Measurements from ENCODE around the gene PSD.

The PSD gene

GRCh38 chr10:102419269-102420180, 940 bp upstream of the PSD start:
- peak in 3 of 4 experiments; percentile 51 to 77 (median 70) for DNase-seq

DNA sequence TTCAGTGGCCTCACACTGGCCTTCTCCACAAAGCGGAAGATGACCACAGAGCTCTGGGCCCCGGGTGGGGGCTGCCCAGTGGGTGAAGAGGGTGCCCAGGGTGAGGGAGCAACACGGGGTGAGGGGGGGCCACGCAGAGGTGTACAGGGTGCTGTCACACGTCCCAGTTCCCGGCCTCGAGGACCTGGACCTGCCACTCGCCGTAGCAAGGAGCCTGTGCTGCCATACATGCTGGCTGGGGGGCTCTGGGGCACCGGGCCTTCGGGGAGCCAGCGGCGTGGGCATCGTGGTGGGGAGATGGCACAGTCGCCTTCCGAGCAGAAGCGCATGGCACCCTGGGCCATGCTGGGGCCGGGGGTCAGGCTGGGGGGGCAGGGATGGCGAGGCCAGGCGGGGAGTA, 1.9 kb downstream of the PSD start:
- DNase-seq = no peak

- DNase-seq = no peak
These were observed 2.3 kb downstream of the PSD start for GRCh38 chr10:102416283-102416682.

- peak in 2 of 4 experiments; percentile 42 to 43 for DNase-seq
These were observed 3.8 kb downstream of the PSD start for GRCh38 chr10:102414749-102415148.

- DNase-seq = no peak
These were observed 4.6 kb downstream of the PSD start for GRCh38 chr10:102413806-102414561.

DNA sequence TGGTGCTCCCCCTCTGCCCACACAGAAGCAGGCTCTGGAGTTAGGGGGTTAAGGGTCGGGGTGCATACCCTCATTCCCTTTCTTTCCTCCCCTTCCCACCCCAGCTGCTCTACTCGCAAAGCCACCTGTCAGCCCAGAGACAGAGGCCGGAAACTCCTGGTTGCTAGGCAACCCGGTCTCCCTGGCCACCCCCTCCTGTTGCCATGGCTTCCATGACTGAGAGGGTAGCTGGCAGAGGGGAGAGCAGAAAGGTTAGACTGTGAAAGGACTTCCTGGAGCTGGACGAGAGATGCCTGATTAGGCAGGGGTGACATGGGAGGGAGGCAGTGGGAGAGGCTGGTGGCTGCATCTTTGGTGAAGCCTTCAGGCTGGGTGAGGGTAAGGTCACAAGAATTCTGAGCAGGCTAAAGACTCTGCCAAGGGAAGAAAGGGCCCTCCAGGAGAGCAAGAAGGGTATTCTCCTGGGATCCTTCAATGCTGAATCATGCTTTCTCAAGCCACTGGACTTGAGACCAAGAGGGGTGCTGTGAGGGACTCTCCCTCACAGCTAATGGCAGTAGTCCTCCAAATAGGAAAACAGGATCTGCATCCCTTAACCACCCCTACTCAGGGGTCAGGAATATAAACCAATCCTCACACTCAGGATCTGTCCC, 5.4 kb downstream of the PSD start:
- no peak for DNase-seq

DNA sequence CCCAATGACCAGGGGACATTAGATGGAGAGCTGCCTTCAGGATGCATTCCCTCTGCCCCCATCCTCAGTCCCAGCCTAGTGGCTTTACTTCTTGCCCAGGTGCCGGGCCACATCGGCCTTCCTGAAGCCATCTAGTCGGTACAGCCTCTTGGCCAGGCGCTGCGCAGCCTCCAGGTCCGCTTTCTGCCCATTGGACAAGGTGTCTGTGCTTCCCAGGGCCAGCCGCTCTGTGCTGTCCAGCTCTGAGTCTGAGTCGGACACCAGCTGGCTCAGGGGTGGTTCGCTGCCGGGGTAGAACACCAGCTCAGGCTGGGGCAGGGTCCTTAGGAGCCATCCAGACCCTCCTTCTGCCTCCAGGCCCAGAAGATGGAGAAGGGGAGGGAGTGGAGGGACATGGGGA, 6.3 kb downstream of the PSD start:
- DNase-seq = no peak

DNA sequence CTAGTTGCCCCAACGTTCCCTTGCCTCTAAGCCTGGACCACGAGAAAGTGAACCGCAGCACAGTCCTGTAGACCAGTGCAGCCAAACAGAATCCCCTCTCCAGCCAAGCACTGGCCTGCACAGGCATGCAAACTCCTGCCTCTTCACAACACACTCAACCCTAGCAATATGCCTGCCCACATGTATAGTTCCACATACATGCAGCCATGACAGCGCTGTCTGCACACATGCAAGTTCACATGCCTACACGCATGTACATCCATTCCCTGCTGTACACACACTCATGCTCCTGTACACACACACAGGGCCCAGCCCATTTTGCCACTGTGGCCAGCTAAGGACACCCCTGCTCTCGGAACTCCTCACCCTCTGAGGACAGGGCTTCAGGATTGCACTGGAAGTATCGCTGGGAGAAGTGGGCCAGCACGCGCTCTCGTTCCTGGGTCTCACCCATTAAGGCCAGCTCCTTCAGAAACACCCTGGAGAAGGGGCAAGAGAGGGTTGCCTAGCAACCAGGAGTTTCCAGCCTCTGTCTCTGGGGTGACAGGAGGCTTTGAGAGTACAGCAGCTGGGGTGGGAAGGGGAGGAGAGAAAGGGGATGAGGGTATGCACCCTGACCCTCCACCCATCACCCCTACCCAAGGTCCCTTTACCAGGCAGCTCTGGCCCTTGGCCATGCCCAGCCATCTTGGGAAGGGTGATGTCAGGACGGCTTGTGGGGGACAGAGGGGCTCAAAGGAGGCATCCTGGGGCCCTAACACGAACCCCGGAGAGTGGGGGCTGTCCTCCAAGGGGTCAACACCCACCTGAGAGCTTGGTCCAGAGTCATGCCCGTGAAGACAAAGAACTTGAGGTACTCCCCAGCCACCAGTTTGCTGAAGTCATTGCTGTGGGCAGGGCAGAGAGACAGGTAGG, 7.0 kb downstream of the PSD start:
- DNase-seq = no peak

DNA sequence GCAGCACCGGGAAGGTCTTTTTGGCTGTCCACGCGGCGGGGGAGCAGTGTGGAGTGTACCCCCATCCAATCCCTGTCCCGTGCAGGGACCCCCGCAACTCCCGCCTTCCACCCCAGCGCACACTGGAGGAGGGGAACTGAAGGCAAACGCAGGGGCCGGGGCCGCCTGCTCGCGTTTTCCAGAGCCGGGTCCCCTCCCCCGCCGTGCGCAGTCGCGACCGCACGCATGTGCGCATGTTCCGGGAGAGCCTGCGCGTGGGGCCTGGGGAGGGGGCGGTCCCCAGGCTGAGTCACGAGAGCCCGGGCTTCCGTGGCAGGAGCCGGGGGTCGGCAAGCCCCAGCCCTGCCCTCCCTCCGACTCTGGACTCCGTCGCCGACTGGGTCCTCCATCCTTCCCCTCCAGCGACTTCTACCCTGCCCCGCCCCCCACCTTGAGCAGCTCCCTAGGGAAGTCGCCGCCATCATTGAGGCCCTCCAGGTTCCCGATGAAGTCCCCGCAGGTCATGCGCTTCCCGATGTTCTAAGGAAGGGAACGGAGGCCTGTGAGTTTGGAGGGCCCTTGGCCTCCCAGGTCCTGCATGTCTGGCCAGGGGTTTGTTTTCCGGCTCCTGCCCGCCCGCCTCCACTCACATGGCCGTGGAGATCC, 8.0 kb downstream of the PSD start:
- DNase-seq = no peak

DNA sequence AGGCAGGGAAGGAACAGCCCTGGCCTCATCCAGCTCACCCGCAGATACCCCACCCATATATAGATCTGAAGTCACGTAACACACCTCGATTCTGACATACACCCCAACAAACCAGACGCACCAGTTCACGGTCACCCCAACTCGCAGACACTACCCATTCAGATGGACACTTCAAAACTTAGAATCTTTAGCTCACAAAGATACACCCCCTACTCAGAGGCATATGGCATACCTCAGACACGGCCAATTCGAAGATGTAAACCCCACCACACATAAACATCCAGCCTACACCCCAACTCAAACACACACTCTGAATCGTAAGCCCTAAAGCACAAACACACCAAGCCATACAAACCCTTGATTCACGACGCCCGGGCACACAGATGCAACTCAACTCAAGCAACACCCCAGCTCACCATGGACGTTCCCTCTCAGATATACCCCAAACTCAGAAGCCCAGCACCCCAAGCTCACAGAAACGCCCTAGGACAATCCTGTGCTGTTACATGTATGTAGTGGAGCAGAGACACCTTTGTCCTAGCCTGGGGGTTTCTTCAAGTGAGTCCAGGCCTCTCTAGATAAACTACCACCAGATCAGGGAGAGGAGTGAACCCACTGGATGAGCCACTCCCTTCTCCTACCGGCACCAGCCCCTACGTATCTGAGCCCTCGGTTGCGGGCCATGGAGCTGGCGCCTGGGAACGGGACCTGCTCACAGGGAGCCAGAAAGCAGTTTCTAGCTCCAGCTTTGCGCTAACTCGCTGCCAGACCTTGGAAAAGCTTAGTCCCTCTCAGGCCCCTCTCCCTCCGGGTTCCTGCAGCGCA, 8.8 kb downstream of the PSD start:
- DNase-seq = no peak

DNA sequence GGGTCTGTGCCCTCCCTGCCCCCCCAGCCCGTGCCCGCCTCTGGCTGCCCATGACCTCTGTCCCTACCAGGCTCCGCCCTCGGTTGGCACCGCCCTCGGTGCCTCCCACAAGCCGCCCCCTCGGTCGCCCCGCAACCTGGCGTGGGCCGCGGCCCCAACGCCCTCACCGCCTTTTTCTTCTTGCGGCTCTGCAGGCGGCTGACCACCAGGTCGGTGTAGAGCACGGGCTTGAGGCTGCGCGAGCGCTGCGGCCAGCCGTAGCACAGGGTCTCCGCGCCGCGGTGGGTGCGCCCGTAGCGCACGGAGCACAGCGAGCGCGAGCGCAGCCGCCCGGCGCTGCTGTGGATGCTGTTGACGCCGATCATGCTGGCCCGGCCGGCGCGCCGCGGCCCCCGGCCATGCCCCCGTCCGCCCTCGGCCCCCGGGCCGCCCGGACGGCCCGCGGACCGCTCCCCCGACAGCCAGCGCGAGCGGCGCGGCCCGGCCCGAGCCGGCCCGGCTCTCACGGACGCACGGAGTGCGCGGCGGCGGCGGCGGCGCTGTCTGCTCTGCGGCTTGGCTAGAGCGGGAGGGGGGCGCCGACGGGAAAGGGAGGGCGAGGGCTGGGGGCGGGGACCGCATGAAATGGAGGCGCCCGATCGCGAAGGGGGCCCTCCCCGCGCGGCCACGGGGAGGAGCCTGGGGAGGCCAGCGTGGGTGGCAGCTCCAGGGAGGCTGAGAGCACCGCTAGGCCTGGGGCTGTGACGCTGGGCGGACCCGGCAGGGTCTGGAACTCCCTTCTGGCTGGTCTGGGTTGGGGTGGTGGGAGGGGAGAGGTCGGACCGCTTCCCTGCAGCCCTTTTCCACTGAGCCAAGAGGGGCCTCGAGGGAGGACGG, 9.6 kb downstream of the PSD start:
- DNase-seq = peak in 3 of 4 experiments; percentile 44 to 72 (median 64)

DNA sequence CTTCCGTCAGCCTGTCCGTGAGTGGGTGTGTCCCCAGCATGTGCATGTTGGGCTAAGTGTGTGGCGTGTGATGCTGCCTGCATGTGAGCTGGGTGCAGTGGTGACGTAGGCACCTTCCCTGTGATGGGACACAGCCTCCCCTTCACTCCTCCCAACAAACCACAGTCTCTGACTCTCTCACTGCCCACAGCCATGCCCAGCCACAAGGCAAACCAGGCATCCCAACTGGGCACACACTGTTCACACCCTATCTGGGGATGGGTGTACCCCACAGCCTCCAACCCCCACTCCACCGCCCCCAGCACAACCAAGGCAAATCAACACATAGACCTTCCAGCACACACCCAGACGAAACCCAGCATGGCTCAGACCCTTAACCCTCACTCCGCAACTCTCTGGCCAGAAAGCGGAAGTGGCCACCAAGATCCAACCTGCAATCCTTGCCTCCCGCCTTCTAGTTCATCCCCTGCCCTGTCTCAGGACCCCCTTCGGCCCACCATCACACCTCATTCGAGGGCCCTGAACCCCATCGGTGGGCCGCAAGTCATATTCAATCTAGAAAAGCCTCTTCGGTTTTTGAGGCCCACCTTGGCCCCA, 10.4 kb downstream of the PSD start:
- peak in 1 of 4 experiments; percentile 21 for DNase-seq

DNA sequence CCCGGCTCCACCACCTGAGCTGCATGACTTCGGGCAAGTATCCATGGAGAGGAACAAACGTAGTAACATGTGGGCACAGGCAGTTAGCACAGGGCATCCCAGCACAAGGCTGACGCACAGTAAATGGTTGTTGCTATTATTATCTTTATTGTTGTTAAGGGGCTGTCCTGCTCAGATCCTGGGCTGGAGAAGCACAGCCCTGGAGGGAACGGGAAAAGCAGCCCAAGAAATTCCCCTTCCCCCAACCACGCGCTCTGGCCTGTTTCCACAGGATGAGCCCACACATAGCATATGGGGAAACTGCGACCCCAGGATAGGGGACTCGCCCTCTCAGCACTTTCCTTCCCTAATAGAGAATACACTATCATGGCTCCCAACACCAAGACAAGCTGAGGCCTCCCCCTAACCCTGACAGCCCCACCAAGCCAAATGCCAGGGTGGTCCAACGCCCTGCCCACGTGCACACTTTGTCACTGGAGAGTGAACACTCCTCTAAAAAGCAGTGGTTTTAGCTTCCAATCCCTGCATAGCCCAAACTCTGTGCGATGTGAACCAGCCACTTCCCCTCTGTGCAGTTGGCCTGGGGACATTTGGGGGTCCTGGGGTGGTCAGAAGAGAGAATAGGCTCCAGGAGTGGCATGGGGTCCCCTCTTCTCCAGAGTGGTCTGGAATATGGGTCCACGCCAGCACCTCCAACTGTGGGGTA, 11.0 kb downstream of the PSD start:
- peak in 3 of 4 experiments; percentile 39 to 61 (median 52) for DNase-seq

DNA sequence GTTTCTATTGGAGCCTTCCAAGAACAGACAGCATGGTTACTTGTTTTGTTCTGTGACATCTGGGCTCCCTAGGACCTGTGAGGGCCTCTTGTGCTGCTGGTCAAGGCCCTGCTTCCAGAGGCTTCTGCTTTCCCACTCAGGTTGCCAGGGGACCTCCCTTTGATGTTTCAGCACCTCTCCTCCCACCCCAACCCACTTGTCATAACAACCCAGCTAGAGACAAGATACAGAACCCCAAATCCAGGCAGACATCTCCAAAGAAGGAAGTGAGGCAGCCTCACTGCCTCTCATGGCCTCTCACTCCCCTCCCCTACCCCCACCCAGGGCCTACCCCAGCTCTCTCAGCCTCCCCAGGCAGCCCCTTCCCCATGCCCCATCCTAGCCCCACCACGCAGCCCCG, 11.8 kb downstream of the PSD start:
- peak in 2 of 4 experiments; percentile 29 to 36 for DNase-seq

DNA sequence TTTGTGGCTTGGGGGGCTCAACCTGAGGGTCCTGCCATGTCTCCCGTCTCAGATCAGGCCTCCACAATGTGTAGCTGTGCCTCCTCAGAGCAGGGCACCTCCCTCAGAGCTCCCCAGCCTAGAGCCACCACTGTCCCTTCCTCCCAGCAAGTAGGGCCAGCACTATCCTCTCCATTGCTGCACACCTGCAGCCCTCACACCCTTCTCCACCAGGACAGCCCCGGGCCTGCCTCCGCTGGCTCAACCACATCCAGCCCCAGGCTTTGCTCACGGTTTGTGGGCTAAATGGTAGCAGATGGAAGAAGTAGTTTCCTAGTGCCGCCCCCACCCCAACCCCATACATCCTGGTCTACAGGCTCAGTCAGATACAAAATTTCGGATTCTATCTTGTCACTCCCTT, 13.0 kb downstream of the PSD start:
- no peak for DNase-seq

- no peak for DNase-seq
These were observed 13.4 kb downstream of the PSD start for GRCh38 chr10:102405108-102405571.

DNA sequence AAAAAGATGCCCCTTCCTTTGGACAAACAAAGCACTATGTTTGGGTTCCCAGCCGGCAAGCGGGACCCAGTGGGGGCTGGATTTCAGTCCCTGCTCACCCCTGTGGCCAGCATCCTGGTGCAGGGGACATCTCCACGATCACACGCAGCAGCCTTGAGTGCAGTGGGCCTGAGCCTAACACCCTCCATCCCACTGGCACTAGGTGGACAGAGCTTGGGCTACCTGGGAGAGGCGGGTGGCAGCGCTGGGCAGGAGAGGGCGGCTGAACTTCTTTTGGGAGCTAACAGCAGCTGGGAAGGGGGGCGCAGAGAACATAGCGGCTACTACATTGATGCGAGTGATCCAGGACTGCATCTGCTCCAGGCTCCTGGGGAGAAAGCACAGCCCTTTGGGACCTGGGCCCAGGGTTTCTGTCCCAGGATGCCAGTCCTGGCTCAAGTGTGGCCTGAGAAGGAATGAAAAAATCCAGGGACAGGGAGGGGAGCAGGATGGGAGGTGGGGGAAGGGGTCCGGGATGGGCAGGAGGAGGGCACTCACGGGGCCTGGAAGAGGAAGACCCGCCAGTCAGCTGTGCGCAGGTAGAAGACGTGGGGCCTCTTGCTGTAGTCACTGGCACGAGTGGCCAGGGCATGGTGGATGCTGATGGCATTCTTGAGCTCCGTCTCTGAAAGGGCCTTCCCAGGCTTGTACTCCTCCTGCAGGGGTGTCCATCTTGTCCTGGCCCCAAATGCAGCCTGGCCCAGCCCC, 14.1 kb downstream of the PSD start:
- no peak for DNase-seq

GRCh38 chr10:102403115-102403514, 15.5 kb downstream of the PSD start:
- no peak for DNase-seq

All from suppressor macrophage (primary cell).